Spinal cord (tissue), 10 donors: ENCODE results near the gene SYNPO2. TPM values are rescaled to one million over a fixed set of nuclear protein-coding genes. Genes with fewer than 3 reads are reported as not detected.

ENCODE experiments used
- DNase-seq, 6 donors: peaks; one replicate each; pipeline versions ENCODE4 v3.0.0 to v3.0.0-alpha.2; 2013 to 2015; ENCODE audit warnings: low spot score in 6 of 6, low read depth in 4 of 6
- H3K27ac ChIP-seq: one replicate; pipeline ENCODE4 v1.5.1; 2013; ENCODE audit warnings: low read depth, low read length, control low read depth
- H3K27me3 ChIP-seq: one replicate; pipeline ENCODE4 v1.6.1; 2013; ENCODE audit warnings: low read length; ENCODE audit not compliant: control insufficient read depth, insufficient read depth
- H3K36me3 ChIP-seq: one replicate; pipeline ENCODE4 v1.6.1; 2013; ENCODE audit warnings: low read length; ENCODE audit not compliant: control insufficient read depth, insufficient read depth
- H3K4me1 ChIP-seq: one replicate; pipeline ENCODE4 v1.6.1; 2013; ENCODE audit warnings: low read length; ENCODE audit not compliant: control insufficient read depth, insufficient read depth
- H3K4me3 ChIP-seq: one replicate; pipeline ENCODE4 v1.5.1; 2013; ENCODE audit warnings: low read depth, low read length, control low read depth
- H3K9me3 ChIP-seq: one replicate; pipeline ENCODE4 v1.6.1; 2013; ENCODE audit warnings: low read length; ENCODE audit not compliant: control insufficient read depth, insufficient read depth
- WGBS: methylation state at CpG from one replicate; pipeline ENCODE4 v1.1.5; 2013; ENCODE audit warnings: missing lambda C conversion rate; ENCODE audit not compliant: insufficient coverage; 5-methylcytosine and 5-hydroxymethylcytosine counted together
- long read RNA-seq, 4 donors: transcript quantifications; one replicate each; lab custom pipeline, GENCODE V29; 2026
- polyA plus RNA-seq, 2 donors: library from polyadenylated mRNA; unstranded; fragments of 120-200 nt; gene quantifications; one replicate each; pipeline ENCODE4 v1.2.1, GENCODE V29; 2013; ENCODE audit not compliant: insufficient read length in 2 of 2
- total RNA-seq, 2 donors: library from RNA; depleted of rRNA in 1 of 2; stranded (reverse); fragments of 120-200 nt in 1 of 2; fragments of >200 nt in 1 of 2; gene quantifications; one replicate each; pipeline versions ENCODE4 v1.2.3 to v1.2.4, GENCODE V29; 2013 to 2014
- donor health status: healthy.

The SYNPO2 gene
- total RNA-seq (10 to 100 TPM; 11.7 to 14.3 TPM), polyA plus RNA-seq (1 to 10 TPM; 6.1 to 7.7 TPM)
- long read RNA-seq, donor 1, full-length matches to known transcripts, result 2 of 2 reads
- long read RNA-seq, donor 1, partial matches to known transcripts, result 0 of 2 reads
- long read RNA-seq, donor 1, other reads (novel, unspliced or antisense), result 0 of 2 reads
- long read RNA-seq, donor 2, result 0 reads
- long read RNA-seq, donor 3, result 0 reads
- long read RNA-seq, donor 4, partial matches to known transcripts, result 87 of 87 reads
- long read RNA-seq, donor 4, other reads (novel, unspliced or antisense), result 0 of 87 reads

GRCh38 chr4:118888666-118889311, at the start of gene SYNPO2:
SYNPO2 (plus strand) TSS chr4:118888854; CDS start chr4:118889037, 183 bp downstream.
- no peaks in the 10 kb centered on the region for H3K36me3 ChIP-seq
- peak within 1 kb of the TSS; percentile 30 for H3K27ac ChIP-seq
- no peaks in the 10 kb centered on the region for H3K4me1 ChIP-seq
- no peaks in the 10 kb centered on the region for H3K27me3 ChIP-seq
- peak in 4 of 6 donors; percentile 54 to 89 (median 72) for DNase-seq
- peak within 1 kb of the TSS; percentile 40 for H3K4me3 ChIP-seq
- H3K9me3 ChIP-seq, result no peaks in the 10 kb centered on the region
- 2% methylated on average over 29 of the region's 29 CpGs for WGBS

DNA sequence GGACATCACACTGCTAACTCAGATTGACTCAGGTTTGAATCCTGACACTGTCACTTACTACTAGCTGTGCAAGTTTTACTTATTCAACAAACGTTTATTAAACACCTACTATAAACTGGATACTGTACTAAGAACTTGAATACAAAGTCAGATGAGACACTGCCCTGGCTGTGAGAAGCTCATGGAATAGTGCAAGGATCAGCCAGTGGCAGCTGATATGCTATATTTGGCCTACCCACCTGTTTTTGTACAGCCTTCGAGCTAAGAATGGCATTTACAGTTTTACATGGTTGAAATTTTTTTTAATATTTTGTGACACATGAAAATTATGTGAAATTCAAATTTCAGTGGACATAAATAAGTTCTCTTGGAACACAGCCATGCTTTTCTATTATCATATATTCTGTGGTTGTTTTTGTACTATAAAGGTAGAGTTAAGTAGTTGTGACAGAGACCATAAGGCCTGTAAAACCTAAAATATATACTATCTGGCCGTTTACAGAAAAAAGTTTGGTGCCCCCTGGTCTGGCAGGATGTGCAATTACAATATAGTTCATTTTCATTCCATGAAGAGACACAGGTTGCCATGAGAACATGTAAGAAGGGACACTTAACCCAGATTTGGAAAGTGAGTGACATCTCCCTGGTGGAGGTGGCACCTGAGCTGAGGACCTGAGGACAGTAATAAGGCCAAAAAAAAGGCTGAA, 49.3 kb upstream of the SYNPO2 start:
- WGBS, result no CpG with 5 or more reads among the region's 3 CpGs
- no peak overlapping the region for H3K27ac ChIP-seq
- no peak overlapping the region for H3K4me3 ChIP-seq
- peaks cover 6% of the 10 kb centered on the region for H3K4me1 ChIP-seq
- DNase-seq, result no peak
- H3K9me3 ChIP-seq, result no peaks in the 10 kb centered on the region
- no peaks in the 10 kb centered on the region for H3K27me3 ChIP-seq
- H3K36me3 ChIP-seq, result no peaks in the 10 kb centered on the region

- Histone ChIP-seq H3K27me3 (no peaks in the 10 kb centered on the region), H3K9me3 (no peaks in the 10 kb centered on the region), H3K4me3 (no peak overlapping the region), H3K4me1 (no peaks in the 10 kb centered on the region), H3K27ac (no peak overlapping the region), H3K36me3 (no peaks in the 10 kb centered on the region)
- WGBS, result no CpG with 5 or more reads among the region's 3 CpGs
- no peak for DNase-seq
Measured at GRCh38 chr4:118842055-118842454, 46.6 kb upstream of the SYNPO2 start.

DNA sequence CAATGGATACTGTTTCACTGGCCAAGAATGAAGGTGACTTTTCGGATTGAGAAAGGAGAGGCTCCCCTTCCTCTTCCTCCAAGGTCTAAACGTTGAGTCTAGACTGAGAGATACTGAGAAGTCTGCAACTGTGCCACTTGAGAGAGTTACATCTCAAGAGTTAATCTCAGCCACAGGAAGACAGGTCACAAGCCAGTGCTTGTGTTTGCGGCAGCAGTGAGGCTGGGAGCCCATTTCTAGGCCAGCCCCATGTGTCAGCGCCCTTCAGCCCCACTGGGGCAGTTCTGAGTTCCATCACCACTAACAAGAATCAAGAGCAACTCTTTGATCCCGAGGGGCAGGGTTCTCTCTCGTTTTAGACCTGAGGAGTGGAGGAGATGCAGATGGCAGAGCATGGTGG, 45.4 kb upstream of the SYNPO2 start:
- no peak overlapping the region for H3K27ac ChIP-seq
- H3K4me3 ChIP-seq, result no peak overlapping the region
- 62% methylated on average over 2 of the region's 6 CpGs for WGBS
- H3K4me1 ChIP-seq, result no peaks in the 10 kb centered on the region
- H3K36me3 ChIP-seq, result no peaks in the 10 kb centered on the region
- H3K9me3 ChIP-seq, result no peaks in the 10 kb centered on the region
- DNase-seq, result no peak
- no peaks in the 10 kb centered on the region for H3K27me3 ChIP-seq

- no peaks in the 10 kb centered on the region for H3K36me3 ChIP-seq
- no peaks in the 10 kb centered on the region for H3K4me1 ChIP-seq
- no peaks in the 10 kb centered on the region for H3K9me3 ChIP-seq
- no peaks in the 10 kb centered on the region for H3K27me3 ChIP-seq
- DNase-seq, result peak in 1 of 6 donors; percentile 57
- no peak overlapping the region for H3K27ac ChIP-seq
- no peak overlapping the region for H3K4me3 ChIP-seq
Measured at GRCh38 chr4:118845552-118846050, 43.1 kb upstream of the SYNPO2 start.

- DNase-seq, result peak in 1 of 6 donors; percentile 35
- H3K4me3 ChIP-seq, result no peak overlapping the region
- no peaks in the 10 kb centered on the region for H3K4me1 ChIP-seq
- no peak overlapping the region for H3K27ac ChIP-seq
- no peaks in the 10 kb centered on the region for H3K36me3 ChIP-seq
- no peaks in the 10 kb centered on the region for H3K9me3 ChIP-seq
- WGBS, result no CpG with 5 or more reads among the region's 1 CpG
- no peaks in the 10 kb centered on the region for H3K27me3 ChIP-seq
Measured at GRCh38 chr4:118846979-118847378, 41.7 kb upstream of the SYNPO2 start.

GRCh38 chr4:118848242-118848641, 40.4 kb upstream of the SYNPO2 start:
- H3K9me3 ChIP-seq, result no peaks in the 10 kb centered on the region
- H3K4me3 ChIP-seq, result no peak overlapping the region
- no peaks in the 10 kb centered on the region for H3K4me1 ChIP-seq
- no peaks in the 10 kb centered on the region for H3K36me3 ChIP-seq
- no peak for DNase-seq
- H3K27me3 ChIP-seq, result no peaks in the 10 kb centered on the region
- H3K27ac ChIP-seq, result no peak overlapping the region
- 98% methylated on average over 7 of the region's 7 CpGs for WGBS

GRCh38 chr4:118848901-118849300, 39.8 kb upstream of the SYNPO2 start:
- no peak overlapping the region for H3K27ac ChIP-seq
- no peaks in the 10 kb centered on the region for H3K36me3 ChIP-seq
- no peaks in the 10 kb centered on the region for H3K9me3 ChIP-seq
- no peak for DNase-seq
- H3K27me3 ChIP-seq, result no peaks in the 10 kb centered on the region
- H3K4me1 ChIP-seq, result no peaks in the 10 kb centered on the region
- no peak overlapping the region for H3K4me3 ChIP-seq

GRCh38 chr4:118849867-118850487, 38.7 kb upstream of the SYNPO2 start:
- Histone ChIP-seq H3K36me3 (no peaks in the 10 kb centered on the region), H3K9me3 (no peaks in the 10 kb centered on the region), H3K27ac (no peak overlapping the region), H3K4me1 (no peaks in the 10 kb centered on the region), H3K4me3 (peak overlapping the region; percentile 11), H3K27me3 (no peaks in the 10 kb centered on the region)
- DNase-seq, result no peak
- WGBS, result 55% methylated on average over 1 of the region's 2 CpGs
